Tibial nerve (tissue), 4 donors: ENCODE results near the gene CENPX. TPM values are rescaled to one million over a fixed set of nuclear protein-coding genes. Genes with fewer than 3 reads are reported as not detected.

Source experiments
- DNase-seq, 2 donors: peaks; one replicate each; pipeline ENCODE4 v3.0.0-alpha.2; 2019; ENCODE audit warnings: low spot score in 2 of 2
- H3K27ac ChIP-seq, 4 donors: fragments of 200-600 bp; sonication (generic) in 3 of 4; one replicate each; pipeline ENCODE4 v1.5.1; 2017 to 2019; ENCODE audit warnings: mild to moderate bottlenecking in 1 of 4
- H3K27me3 ChIP-seq, 2 donors: fragments of 200-600 bp; sonication (generic) in 1 of 2; one replicate each; pipeline versions ENCODE4 v1.5.1 to v1.6.0; 2017 to 2019
- H3K36me3 ChIP-seq, 3 donors: fragments of 200-600 bp; sonication (generic); one replicate each; pipeline ENCODE4 v1.5.1; 2018 to 2019
- H3K4me1 ChIP-seq, 4 donors: fragments of 200-600 bp; sonication (generic) in 3 of 4; one replicate each; pipeline ENCODE4 v1.5.1; 2017 to 2019
- H3K4me3 ChIP-seq, 4 donors: fragments of 200-600 bp; sonication (generic) in 3 of 4; one replicate each; pipeline ENCODE4 v1.5.1; 2017 to 2019; ENCODE audit warnings: mild to moderate bottlenecking in 1 of 4, moderate library complexity in 1 of 4
- H3K9me3 ChIP-seq, 4 donors: fragments of 200-600 bp; sonication (generic) in 3 of 4; one replicate each; pipeline ENCODE4 v1.5.1; 2017 to 2019
- EP300 ChIP-seq, 2 donors: sonication (generic); formaldehyde crosslinking; IDR thresholded peaks; one replicate each; pipeline ENCODE4 v1.6.1; 2017; ENCODE audit warnings: antibody characterized with exemption in 2 of 2, mild to moderate bottlenecking in 1 of 2
- POLR2A ChIP-seq, 2 donors: fragments of 450-650 bp; IDR thresholded peaks; one replicate each; pipeline ENCODE4 v1.6.1; 2017; ENCODE audit warnings: antibody characterized with exemption in 2 of 2, mild to moderate bottlenecking in 2 of 2, moderate library complexity in 2 of 2
- WGBS, 2 donors: methylation state at CpG; one replicate each; pipeline ENCODE4 v1.1.5; 2018; 5-methylcytosine and 5-hydroxymethylcytosine counted together
- total RNA-seq, 4 donors: library from RNA; depleted of rRNA; stranded (reverse); fragments of >200 nt; gene quantifications; one replicate each; pipeline ENCODE4 v1.1.0, GENCODE V29; 2016
- TF ChIP-seq, protein P1 (sequence below), 5 experiments: fragments of 200-600 bp in 3 of 5; fragments of 450-650 bp in 2 of 5; sonication (generic) in 3 of 5; IDR thresholded peaks; one replicate each; pipeline ENCODE4 v1.5.1; 2016 to 2019; ENCODE audit warnings: antibody characterized with exemption in 5 of 5, mild to moderate bottlenecking in 3 of 5, moderate library complexity in 2 of 5

CENPX gene
- total RNA-seq, 4 donors from 2014 or later: 69.9 to 143 (median 78.0) TPM

DNA sequence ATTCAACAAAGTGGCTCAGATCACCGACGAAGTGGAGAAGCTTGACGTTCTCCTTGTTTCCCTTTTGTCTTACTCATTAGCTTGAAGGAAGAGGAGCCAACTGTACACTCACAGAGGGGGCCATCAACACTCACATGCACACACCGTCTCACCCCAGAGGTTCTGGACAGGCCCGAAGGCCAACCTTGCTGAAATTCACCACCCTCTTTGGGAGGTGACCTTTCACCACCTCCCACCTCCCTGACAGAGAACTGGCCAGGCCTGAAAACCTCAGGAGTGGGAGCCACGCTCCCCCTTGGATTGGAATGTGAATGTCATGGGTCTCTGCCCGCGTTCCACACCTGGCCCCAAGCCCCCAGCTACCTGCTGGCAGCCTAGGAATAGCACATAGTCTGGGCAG, 12.8 kb upstream of the CENPX start:
- Histone ChIP-seq H3K4me3 (no peak overlapping the region), H3K36me3 (peaks cover 0 to 8% (median 0%) of the 10 kb centered on the region in 3 donors), H3K9me3 (no peaks in the 10 kb centered on the region), H3K4me1 (peaks cover 6 to 46% (median 27%) of the 10 kb centered on the region in 4 donors), H3K27ac (peak overlapping the region in 1 of 4 donors; percentile 98), H3K27me3 (peaks cover 0 to 12% of the 10 kb centered on the region in 2 donors)
- TF ChIP-seq EP300 (IDR thresholded peaks at IDR 0.05): no peak
- TF ChIP-seq, protein P1, sequence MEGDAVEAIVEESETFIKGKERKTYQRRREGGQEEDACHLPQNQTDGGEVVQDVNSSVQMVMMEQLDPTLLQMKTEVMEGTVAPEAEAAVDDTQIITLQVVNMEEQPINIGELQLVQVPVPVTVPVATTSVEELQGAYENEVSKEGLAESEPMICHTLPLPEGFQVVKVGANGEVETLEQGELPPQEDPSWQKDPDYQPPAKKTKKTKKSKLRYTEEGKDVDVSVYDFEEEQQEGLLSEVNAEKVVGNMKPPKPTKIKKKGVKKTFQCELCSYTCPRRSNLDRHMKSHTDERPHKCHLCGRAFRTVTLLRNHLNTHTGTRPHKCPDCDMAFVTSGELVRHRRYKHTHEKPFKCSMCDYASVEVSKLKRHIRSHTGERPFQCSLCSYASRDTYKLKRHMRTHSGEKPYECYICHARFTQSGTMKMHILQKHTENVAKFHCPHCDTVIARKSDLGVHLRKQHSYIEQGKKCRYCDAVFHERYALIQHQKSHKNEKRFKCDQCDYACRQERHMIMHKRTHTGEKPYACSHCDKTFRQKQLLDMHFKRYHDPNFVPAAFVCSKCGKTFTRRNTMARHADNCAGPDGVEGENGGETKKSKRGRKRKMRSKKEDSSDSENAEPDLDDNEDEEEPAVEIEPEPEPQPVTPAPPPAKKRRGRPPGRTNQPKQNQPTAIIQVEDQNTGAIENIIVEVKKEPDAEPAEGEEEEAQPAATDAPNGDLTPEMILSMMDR (IDR thresholded peaks at IDR 0.05): no peak
- no peak for TF ChIP-seq POLR2A (IDR thresholded peaks at IDR 0.05)
- no peak for DNase-seq
- 87 to 93% methylated on average over 8 of the region's 8 CpGs for WGBS, 2 donors

DNA sequence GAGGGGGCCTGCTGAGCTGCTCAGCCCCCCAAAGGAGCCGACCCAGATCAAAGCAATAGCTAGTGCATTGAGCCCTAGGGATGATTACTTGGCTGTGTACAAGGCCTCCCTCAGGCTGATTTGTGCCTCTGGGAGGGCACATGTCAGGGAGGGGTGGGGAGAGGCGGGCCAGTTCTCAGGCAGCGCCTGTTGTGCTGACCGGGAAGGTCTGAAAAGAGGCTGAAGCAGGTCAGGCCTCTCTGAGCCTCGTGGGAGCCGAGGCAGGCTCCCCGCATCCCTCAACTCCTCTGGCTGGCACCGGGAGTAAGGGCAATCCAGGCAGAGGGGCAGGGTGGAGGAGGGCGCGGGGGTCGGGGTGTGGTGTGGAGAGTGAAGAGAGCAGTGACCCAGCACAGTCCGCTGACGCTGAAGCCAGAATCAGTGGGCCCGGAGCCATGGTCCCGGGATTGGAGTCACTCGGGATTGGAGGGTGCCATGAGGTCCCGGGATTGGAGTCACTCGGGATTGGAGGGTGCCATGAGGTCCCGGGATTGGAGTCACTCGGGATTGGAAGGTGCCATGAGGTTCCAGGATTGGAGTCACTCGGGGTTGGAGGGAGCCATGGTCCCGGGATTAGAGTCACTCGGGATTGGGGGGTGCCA, 11.8 kb upstream of the CENPX start:
- DNase-seq: no peak
- no peak overlapping the region for H3K4me3 ChIP-seq
- H3K36me3 ChIP-seq: peaks cover 0 to 10% (median 0%) of the 10 kb centered on the region in 3 donors
- H3K9me3 ChIP-seq: no peaks in the 10 kb centered on the region
- 67 to 71% methylated on average over 20 to 23 of the region's 23 CpGs for WGBS, 2 donors
- peaks cover 6 to 52% (median 30%) of the 10 kb centered on the region in 4 donors for H3K4me1 ChIP-seq
- no peak overlapping the region for H3K27ac ChIP-seq
- peaks cover 0 to 12% of the 10 kb centered on the region in 2 donors for H3K27me3 ChIP-seq
- TF ChIP-seq POLR2A (IDR thresholded peaks at IDR 0.05) (no peak), EP300 (IDR thresholded peaks at IDR 0.05) (no peak)
- TF ChIP-seq, protein P1 (IDR thresholded peaks at IDR 0.05): no peak

DNA sequence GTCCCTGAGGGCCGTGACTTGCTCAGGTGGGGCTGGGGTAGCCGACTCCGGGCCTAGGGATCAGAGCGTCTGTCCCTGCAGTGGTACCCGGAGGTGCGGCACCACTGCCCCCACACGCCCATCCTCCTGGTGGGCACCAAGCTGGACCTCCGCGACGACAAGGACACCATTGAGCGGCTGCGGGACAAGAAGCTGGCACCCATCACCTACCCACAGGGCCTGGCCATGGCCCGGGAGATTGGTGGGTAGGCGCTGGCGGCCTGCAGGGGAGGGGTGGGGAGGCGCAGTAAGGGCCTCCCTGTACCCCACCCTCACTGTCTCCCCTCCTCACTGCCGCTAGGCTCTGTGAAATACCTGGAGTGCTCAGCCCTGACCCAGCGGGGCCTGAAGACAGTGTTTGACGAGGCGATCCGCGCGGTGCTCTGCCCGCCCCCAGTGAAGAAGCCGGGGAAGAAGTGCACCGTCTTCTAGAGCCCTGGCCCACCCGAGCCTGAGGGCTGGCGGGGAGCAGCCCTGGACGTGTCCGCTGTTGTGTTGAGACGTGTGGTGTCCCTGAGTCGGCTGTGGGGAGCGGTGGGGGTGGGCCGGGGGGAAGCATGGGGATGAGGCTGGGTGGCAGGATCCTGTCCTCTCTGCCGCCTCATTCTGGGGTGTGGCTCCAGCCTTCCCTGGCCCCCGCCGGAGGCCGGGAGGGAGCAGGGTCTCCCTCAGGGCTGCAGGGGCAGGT, 10.8 kb upstream of the CENPX start:
- WGBS, 2 donors: 90 to 93% methylated on average over 18 to 32 of the region's 38 CpGs
- Histone ChIP-seq H3K4me1 (peaks cover 6 to 52% (median 30%) of the 10 kb centered on the region in 4 donors), H3K9me3 (no peaks in the 10 kb centered on the region), H3K36me3 (peaks cover 0 to 20% (median 0%) of the 10 kb centered on the region in 3 donors), H3K27ac (no peak overlapping the region), H3K4me3 (no peak overlapping the region), H3K27me3 (peaks cover 0 to 12% of the 10 kb centered on the region in 2 donors)
- TF ChIP-seq, protein P1 (IDR thresholded peaks at IDR 0.05): no peak
- TF ChIP-seq POLR2A (IDR thresholded peaks at IDR 0.05): no peak
- TF ChIP-seq EP300 (IDR thresholded peaks at IDR 0.05): no peak
- no peak for DNase-seq

DNA sequence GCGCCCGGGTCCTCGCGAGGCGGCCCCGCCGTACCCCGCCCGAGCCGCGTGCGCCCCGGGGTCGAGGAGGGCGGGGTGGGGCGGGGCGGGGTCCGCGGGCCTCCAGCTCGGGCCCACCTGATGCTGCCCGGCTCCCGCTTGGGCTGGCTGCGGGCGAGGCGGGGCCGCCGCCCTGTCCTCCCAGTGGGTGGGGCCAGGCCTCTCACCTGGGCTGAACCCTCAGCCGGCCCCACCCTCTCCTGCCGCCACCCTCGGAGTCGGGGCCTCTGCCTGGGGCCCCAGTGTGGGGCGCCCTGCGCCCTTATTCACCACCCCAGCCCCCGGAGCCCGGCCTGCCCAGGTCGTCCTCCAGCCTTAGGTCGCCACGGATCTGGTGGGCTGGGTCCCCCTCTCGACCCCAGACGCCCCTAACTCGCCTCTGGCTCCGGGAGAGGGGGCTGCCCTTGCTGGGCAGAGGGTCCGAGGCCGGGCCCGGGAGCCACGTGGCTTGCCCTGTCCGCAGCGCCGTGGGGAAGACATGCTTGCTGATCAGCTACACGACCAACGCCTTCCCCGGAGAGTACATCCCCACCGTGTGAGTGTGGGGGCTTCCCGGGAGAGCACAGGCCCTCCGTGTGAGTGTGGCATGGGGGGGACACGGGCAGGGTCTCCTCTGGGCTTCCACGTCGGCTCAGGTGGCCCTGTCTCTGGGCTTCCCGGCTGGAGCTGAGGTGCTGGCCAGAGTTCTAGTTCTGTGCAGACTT, 9.4 kb upstream of the CENPX start:
- WGBS, 2 donors: 20 to 60% methylated on average over 1 to 33 of the region's 59 CpGs
- TF ChIP-seq POLR2A (IDR thresholded peaks at IDR 0.05) (no peak), EP300 (IDR thresholded peaks at IDR 0.05) (no peak)
- TF ChIP-seq, protein P1 (IDR thresholded peaks at IDR 0.05): no peak

More for the DNA sequence above, 9.4 kb upstream of the CENPX start:
- no peak for DNase-seq
- Histone ChIP-seq H3K4me3 (peak overlapping the region in 2 of 4 donors; percentile 15 to 57), H3K4me1 (peaks cover 6 to 44% (median 28%) of the 10 kb centered on the region in 4 donors), H3K27me3 (peaks cover 0 to 12% of the 10 kb centered on the region in 2 donors), H3K36me3 (peaks cover 0 to 35% (median 0%) of the 10 kb centered on the region in 3 donors), H3K27ac (no peak overlapping the region), H3K9me3 (no peaks in the 10 kb centered on the region)
